SK-N-SH treated with all-trans-retinoic acid at 6 μM for 48 hours (cell line): ENCODE data around the gene PLEKHM3.

ENCODE experiments used
- ATAC-seq: fragments of 200-7000 bp; cut with Tn5 transposase; 3 replicates; pipeline ENCODE4 v1.9.1; 2020; ENCODE audit warnings: mild to moderate bottlenecking, moderate library complexity
- ARNTL ChIP-seq: fragments of 450-650 bp; formaldehyde crosslinking; IDR thresholded peaks from 2 replicates; pipeline ENCODE4 v1.5.0; 2020; ENCODE audit warnings: low read depth, mild to moderate bottlenecking, moderate library complexity, borderline replicate concordance
- BACH2 ChIP-seq: fragments of 250-450 bp; sonication (Bioruptor Pico); IDR thresholded peaks from 2 replicates; pipeline ENCODE4 v1.9.0; 2021; ENCODE audit warnings: mild to moderate bottlenecking, borderline replicate concordance
- CREB5 ChIP-seq: fragments of 250-450 bp; sonication (Bioruptor Pico); IDR thresholded peaks from 2 replicates; pipeline ENCODE4 v1.5.1; 2020; ENCODE audit warnings: low read depth, mild to moderate bottlenecking, moderate library complexity
- CSDC2 ChIP-seq: fragments of 250-450 bp; sonication (Bioruptor Pico); IDR thresholded peaks from 2 replicates; pipeline ENCODE4 v1.5.0; 2020; ENCODE audit warnings: mild to moderate bottlenecking, moderate library complexity
- CSRNP3 ChIP-seq: fragments of 250-450 bp; sonication (Bioruptor Pico); IDR thresholded peaks from 2 replicates; pipeline ENCODE4 v1.5.1; 2021; ENCODE audit warnings: mild to moderate bottlenecking, moderate library complexity
- ESRRG ChIP-seq: fragments of 250-450 bp; sonication (Bioruptor Pico); IDR thresholded peaks from 2 replicates; pipeline ENCODE4 v1.6.1; 2021; ENCODE audit warnings: mild to moderate bottlenecking
- GLIS3 ChIP-seq: fragments of 250-450 bp; sonication (Bioruptor Pico); IDR thresholded peaks from 2 replicates; pipeline ENCODE4 v1.5.0; 2020; ENCODE audit warnings: mild to moderate bottlenecking, moderate library complexity
- ISL1 ChIP-seq: fragments of 250-450 bp; sonication (Bioruptor Pico); IDR thresholded peaks from 2 replicates; pipeline ENCODE4 v2.1.2; 2022; ENCODE audit warnings: mild to moderate bottlenecking, moderate library complexity
- PATZ1 ChIP-seq: fragments of 250-450 bp; sonication (Bioruptor Pico); IDR thresholded peaks from 2 replicates; pipeline ENCODE4 v1.8.0; 2020; ENCODE audit warnings: mild to moderate bottlenecking, moderate library complexity, borderline replicate concordance
- POU6F1 ChIP-seq: fragments of 250-450 bp; sonication (Bioruptor Pico); IDR thresholded peaks from 2 replicates; pipeline ENCODE4 v1.8.0; 2021; ENCODE audit warnings: low read depth, mild to moderate bottlenecking, moderate library complexity, borderline replicate concordance
- PPARA ChIP-seq: fragments of 250-450 bp; sonication (Bioruptor Pico); IDR thresholded peaks from 2 replicates; pipeline ENCODE4 v1.5.0; 2020; ENCODE audit warnings: mild to moderate bottlenecking, borderline replicate concordance
- RARB ChIP-seq: fragments of 250-450 bp; sonication (Bioruptor Pico); IDR thresholded peaks from 2 replicates; pipeline ENCODE4 v1.8.0; 2021; ENCODE audit warnings: mild to moderate bottlenecking, moderate library complexity
- TCF4 ChIP-seq: fragments of 250-450 bp; sonication (Bioruptor Pico); IDR thresholded peaks from 2 replicates; pipeline ENCODE4 v1.8.0; 2021; ENCODE audit warnings: mild to moderate bottlenecking, moderate library complexity, borderline replicate concordance
- TOX ChIP-seq: fragments of 250-450 bp; sonication (Bioruptor Pico); IDR thresholded peaks from 2 replicates; pipeline ENCODE4 v1.8.0; 2021; ENCODE audit warnings: mild to moderate bottlenecking, moderate library complexity, borderline replicate concordance
- TSHZ2 ChIP-seq: fragments of 250-450 bp; sonication (Bioruptor Pico); IDR thresholded peaks from 2 replicates; pipeline ENCODE4 v1.5.0; 2020; ENCODE audit warnings: mild to moderate bottlenecking, moderate library complexity
- ZC3H10 ChIP-seq: fragments of 250-450 bp; sonication (Bioruptor Pico); IDR thresholded peaks from 2 replicates; pipeline ENCODE4 v1.5.1; 2021; ENCODE audit warnings: mild to moderate bottlenecking, moderate library complexity
- ZFP3 ChIP-seq: fragments of 250-450 bp; sonication (Bioruptor Pico); IDR thresholded peaks from 2 replicates; pipeline ENCODE4 v1.5.0; 2020; ENCODE audit warnings: mild to moderate bottlenecking, moderate library complexity
- ZFP30 ChIP-seq: fragments of 450-650 bp; formaldehyde crosslinking; IDR thresholded peaks from 2 replicates; pipeline ENCODE4 v1.5.0; 2022; ENCODE audit warnings: mild to moderate bottlenecking, moderate library complexity
- ZNF565 ChIP-seq: fragments of 450-650 bp; formaldehyde crosslinking; conservative IDR thresholded peaks from 2 replicates; pipeline ENCODE4 v1.5.0; 2020; ENCODE audit warnings: low read depth, mild to moderate bottlenecking, moderate library complexity
- ZNF70 ChIP-seq: fragments of 450-650 bp; formaldehyde crosslinking; IDR thresholded peaks from 2 replicates; pipeline ENCODE4 v1.5.0; 2020; ENCODE audit warnings: mild to moderate bottlenecking, moderate library complexity
- ZNF8 ChIP-seq: fragments of 450-650 bp; formaldehyde crosslinking; IDR thresholded peaks from 2 replicates; pipeline ENCODE4 v1.5.0; 2020; ENCODE audit warnings: mild to moderate bottlenecking, moderate library complexity

PLEKHM3 gene

GRCh38 chr2:207892716-207893402, 132.5 kb downstream of the PLEKHM3 start:
- no peak for ATAC-seq
- TF ChIP-seq RARB (no peak), ARNTL (no peak)

- no peak for ATAC-seq
- TF ChIP-seq ZC3H10 (CRISPR knock-in tag) (no peak), ISL1 (no peak), RARB (no peak), CREB5 (CRISPR knock-in tag) (no peak), POU6F1 (CRISPR knock-in tag) (no peak), TSHZ2 (CRISPR knock-in tag) (no peak), TCF4 (no peak), ESRRG (no peak), ZNF8 (CRISPR knock-in tag) (no peak), ZNF565 (CRISPR knock-in tag) (no peak), BACH2 (CRISPR knock-in tag) (no peak), TOX (CRISPR knock-in tag) (no peak), PPARA (no peak), ZFP3 (CRISPR knock-in tag) (no peak), ZFP30 (CRISPR knock-in tag) (no peak), ARNTL (no peak), CSDC2 (no peak), PATZ1 (CRISPR knock-in tag) (no peak)
Observed at GRCh38 chr2:207891086-207891844, 134.1 kb downstream of the PLEKHM3 start.

GRCh38 chr2:207887500-207887899, 137.8 kb downstream of the PLEKHM3 start:
- no peak for ATAC-seq
- TF ChIP-seq CSRNP3 (CRISPR knock-in tag) (no peak), TCF4 (no peak), BACH2 (CRISPR knock-in tag) (no peak)

- TF ChIP-seq ZNF565 (CRISPR knock-in tag) (no peak), PPARA (no peak), CSDC2 (no peak), PATZ1 (CRISPR knock-in tag) (no peak), CREB5 (CRISPR knock-in tag) (no peak), RARB (no peak), ZNF8 (CRISPR knock-in tag) (no peak), ISL1 (no peak), ZC3H10 (CRISPR knock-in tag) (no peak), ZNF70 (CRISPR knock-in tag) (no peak), ESRRG (no peak), GLIS3 (CRISPR knock-in tag) (no peak), ARNTL (no peak), TOX (CRISPR knock-in tag) (no peak)
- no peak for ATAC-seq
Observed at GRCh38 chr2:207885010-207885409, 140.3 kb downstream of the PLEKHM3 start.
